H1 (cell line): ENCODE data around the gene OMP. TPM values are rescaled to one million over a fixed set of nuclear protein-coding genes. Genes with fewer than 3 reads are reported as not detected.

Experiments
- CTCF ChIA-PET: fragments of 300-600 bp; sonication (Branson Sonifier 250); formaldehyde crosslinking; loops from one replicate; lab custom pipeline; 2021; ENCODE audit not compliant: partially characterized antibody; lab: Charles Lee
- POLR2A ChIA-PET: fragments of 300-600 bp; sonication (Branson Sonifier 250); formaldehyde crosslinking; loops from one replicate; lab custom pipeline; 2021; ENCODE audit warnings: inconsistent platforms; ENCODE audit not compliant: partially characterized antibody; lab: Charles Lee
- DNase-seq, 2 experiments: peaks; one replicate each; pipeline versions ENCODE4 v3.0.0 to v3.0.0-alpha.2; 2010 to 2022; ENCODE audit warnings: low spot score in 2 of 2, low read depth in 1 of 2, mixed read lengths in 1 of 2
- FAIRE-seq: peaks from 2 replicates; lab custom pipeline; 2011; peaks lifted over from hg19 to GRCh38; lab: Jason Lieb, UNC
- H2AFZ ChIP-seq: 2 replicates; pipeline ENCODE4 v1.8.1; 2012; ENCODE audit warnings: low read length, inconsistent platforms
- H2AK5ac ChIP-seq: 2 replicates; pipeline ENCODE4 v1.6.1; 2013; ENCODE audit warnings: low read depth, low read length
- H2BK120ac ChIP-seq: replicated peaks from 2 replicates; pipeline ENCODE3; 2013; ENCODE audit warnings: low read depth, low read length, inconsistent platforms
- H2BK12ac ChIP-seq: 2 replicates; pipeline ENCODE4 v1.6.1; 2013; ENCODE audit warnings: low read depth, low read length
- H2BK15ac ChIP-seq: 2 replicates; pipeline ENCODE4 v1.6.1; 2013; ENCODE audit warnings: low read length
- H2BK20ac ChIP-seq: 2 replicates; pipeline ENCODE4 v1.6.1; 2013; ENCODE audit warnings: low read length
- H2BK5ac ChIP-seq: 2 replicates; pipeline ENCODE4 v1.6.1; 2013; ENCODE audit warnings: low read depth, low read length
- H3K14ac ChIP-seq: 2 replicates; pipeline ENCODE4 v1.6.1; 2013; ENCODE audit warnings: inconsistent platforms; ENCODE audit not compliant: insufficient read length
- H3K18ac ChIP-seq: 2 replicates; pipeline ENCODE4 v1.6.1; 2013; ENCODE audit warnings: low read length; ENCODE audit errors: extremely low read depth
- H3K23ac ChIP-seq: 2 replicates; pipeline ENCODE4 v1.6.1; 2013; ENCODE audit warnings: inconsistent platforms; ENCODE audit not compliant: insufficient read length
- H3K23me2 ChIP-seq: 2 replicates; pipeline ENCODE4 v1.6.1; 2013; ENCODE audit warnings: low read depth, low read length
- H3K27ac ChIP-seq: 2 replicates; pipeline ENCODE4 v1.6.1; 2011; ENCODE audit warnings: low read depth, low read length, inconsistent platforms
- H3K27me3 ChIP-seq, 4 experiments: replicated peaks in 1 of 4; 1 replicate in 1 of 4; 2 replicates in 3 of 4; pipeline versions ENCODE4 v1.6.1 to v1.8.1; 2011 to 2013; ENCODE audit warnings: low read length in 3 of 4, mild to moderate bottlenecking in 3 of 4, inconsistent platforms in 2 of 4, mixed read lengths in 2 of 4, moderate library complexity in 1 of 4; ENCODE audit not compliant: control insufficient read depth in 3 of 4, insufficient read depth in 3 of 4; ENCODE audit errors: extremely low read depth in 1 of 4
- H3K36me3 ChIP-seq, 4 experiments: 2 replicates each; pipeline versions ENCODE4 v1.6.1 to v1.8.1; 2011 to 2013; ENCODE audit warnings: mild to moderate bottlenecking in 4 of 4, low read length in 3 of 4, moderate library complexity in 2 of 4, control low read depth in 1 of 4, inconsistent platforms in 1 of 4; ENCODE audit not compliant: insufficient read depth in 4 of 4, control insufficient read depth in 2 of 4
- H3K4ac ChIP-seq: replicated peaks from 2 replicates; pipeline ENCODE3; 2013; ENCODE audit warnings: low read length, low read depth, mixed read lengths, inconsistent platforms; ENCODE audit not compliant: insufficient read length
- H3K4me1 ChIP-seq, 4 experiments: replicated peaks in 1 of 4; 1 replicate in 1 of 4; 2 replicates in 3 of 4; pipeline versions ENCODE4 v1.6.1 to v1.8.1; 2011 to 2013; ENCODE audit warnings: low read length in 3 of 4, inconsistent platforms in 2 of 4, mixed read lengths in 1 of 4; ENCODE audit not compliant: insufficient read depth in 4 of 4, control insufficient read depth in 3 of 4
- H3K4me2 ChIP-seq, 2 experiments: 2 replicates each; pipeline versions ENCODE4 v1.6.1 to v1.8.1; 2011 to 2013; ENCODE audit warnings: low read depth in 2 of 2, low read length in 2 of 2, control low read depth in 1 of 2, inconsistent platforms in 1 of 2, mild to moderate bottlenecking in 1 of 2; ENCODE audit not compliant: insufficient read depth in 1 of 2
- H3K4me3 ChIP-seq, 4 experiments: fragments of 200-600, 300-600 bp in 1 of 4; sonication (generic), shearing (Covaris generic), sonication (Bioruptor Twin) in 1 of 4; 2 replicates each; pipeline versions ENCODE4 v1.5.1 to v1.8.1; 2011 to 2016; ENCODE audit warnings: low read length in 4 of 4, low read depth in 3 of 4, control low read depth in 2 of 4, inconsistent platforms in 2 of 4, mild to moderate bottlenecking in 2 of 4, mixed read lengths in 1 of 4, moderate library complexity in 1 of 4; ENCODE audit not compliant: insufficient read depth in 2 of 4; ENCODE audit errors: extremely low read depth in 1 of 4
- H3K56ac ChIP-seq: replicated peaks from 2 replicates; pipeline ENCODE3; 2013; ENCODE audit warnings: low read depth, mild to moderate bottlenecking, mixed read lengths, low read length, inconsistent platforms; ENCODE audit not compliant: insufficient read length
- H3K79me1 ChIP-seq: 2 replicates; pipeline ENCODE4 v1.6.1; 2013; ENCODE audit warnings: low read depth, low read length, control low read depth
- H3K79me2 ChIP-seq, 2 experiments: 2 replicates each; pipeline versions ENCODE4 v1.6.1 to v1.8.1; 2012 to 2013; ENCODE audit warnings: low read length in 2 of 2, mild to moderate bottlenecking in 2 of 2, inconsistent platforms in 1 of 2; ENCODE audit not compliant: insufficient read depth in 2 of 2, control insufficient read depth in 1 of 2
- H3K9ac ChIP-seq, 4 experiments: replicated peaks in 1 of 4; 1 replicate in 1 of 4; 2 replicates in 3 of 4; pipeline versions ENCODE4 v1.6.1 to v1.8.1; 2011 to 2013; ENCODE audit warnings: low read depth in 3 of 4, low read length in 3 of 4, control low read depth in 2 of 4, mild to moderate bottlenecking in 2 of 4, moderate library complexity in 2 of 4, inconsistent platforms in 1 of 4; ENCODE audit errors: extremely low read depth in 1 of 4
- H3K9me3 ChIP-seq, 2 experiments: 2 replicates each; pipeline versions ENCODE4 v1.6.1 to v1.8.1; 2012 to 2013; ENCODE audit warnings: mild to moderate bottlenecking in 2 of 2, moderate library complexity in 2 of 2, control low read depth in 1 of 2, inconsistent platforms in 1 of 2, low read depth in 1 of 2, low read length in 1 of 2, mixed read lengths in 1 of 2; ENCODE audit not compliant: insufficient read depth in 2 of 2
- H4K20me1 ChIP-seq, 2 experiments: replicated peaks in 1 of 2; 2 replicates each; pipeline versions ENCODE3 to v1.8.1; 2011 to 2013; ENCODE audit warnings: inconsistent platforms in 2 of 2, low read length in 2 of 2, mild to moderate bottlenecking in 1 of 2; ENCODE audit not compliant: insufficient read depth in 2 of 2, control insufficient read depth in 1 of 2
- H4K5ac ChIP-seq: 2 replicates; pipeline ENCODE4 v1.6.1; 2013; ENCODE audit warnings: low read length, low read depth, mixed read lengths, inconsistent platforms; ENCODE audit not compliant: insufficient read length
- H4K8ac ChIP-seq: 2 replicates; pipeline ENCODE4 v1.8.0; 2013; ENCODE audit warnings: mild to moderate bottlenecking, moderate library complexity, low read length, inconsistent platforms; ENCODE audit not compliant: insufficient read depth; ENCODE audit errors: extremely low read depth
- H4K91ac ChIP-seq: replicated peaks from 2 replicates; pipeline ENCODE3; 2013; ENCODE audit warnings: low read length, mixed read lengths, inconsistent platforms; ENCODE audit not compliant: insufficient read length
- HDAC2 ChIP-seq, 2 experiments: fragments of 300-600 bp in 1 of 2; sonication (generic) in 1 of 2; IDR thresholded peaks; 2 replicates each; pipeline ENCODE4 v1.6.1; 2011 to 2012; ENCODE audit warnings: low read depth in 2 of 2, low read length in 2 of 2, mild to moderate bottlenecking in 2 of 2, moderate library complexity in 2 of 2, borderline replicate concordance in 1 of 2, inconsistent platforms in 1 of 2
- HDAC6 ChIP-seq: IDR thresholded peaks from one replicate; pipeline ENCODE4 v1.7.1; 2012; ENCODE audit warnings: low read depth, mild to moderate bottlenecking, inconsistent platforms, low read length, moderate library complexity
- KDM4A ChIP-seq: IDR thresholded peaks from one replicate; pipeline ENCODE4 v1.7.1; 2012; ENCODE audit warnings: low read depth, mild to moderate bottlenecking, moderate library complexity, low read length, inconsistent platforms; ENCODE audit not compliant: severe bottlenecking
- POLR2AphosphoS5 ChIP-seq: IDR thresholded peaks from 2 replicates; pipeline ENCODE4 v1.6.1; 2011; ENCODE audit warnings: low read depth, low read length
- RBBP5 ChIP-seq: IDR thresholded peaks from 2 replicates; pipeline ENCODE4 v1.7.1; 2012; ENCODE audit warnings: low read depth, mild to moderate bottlenecking, inconsistent platforms, low read length, moderate library complexity, borderline replicate concordance
- RXRA ChIP-seq: IDR thresholded peaks from 2 replicates; pipeline ENCODE4 v1.6.1; 2011; ENCODE audit warnings: low read depth, mild to moderate bottlenecking, low read length, moderate library complexity; ENCODE audit not compliant: insufficient read depth
- SIX5 ChIP-seq: IDR thresholded peaks from 2 replicates; pipeline ENCODE4 v1.6.1; 2011; ENCODE audit warnings: mild to moderate bottlenecking, low read depth, low read length
- SP1 ChIP-seq: IDR thresholded peaks from 2 replicates; pipeline ENCODE4 v1.6.1; 2011; ENCODE audit warnings: low read depth, low read length
- YY1 ChIP-seq: IDR thresholded peaks from 2 replicates; pipeline ENCODE4 v1.6.1; 2011; ENCODE audit warnings: low read depth, mild to moderate bottlenecking, low read length
- WGBS, 2 experiments: shearing (Covaris generic) in 1 of 2; methylation state at CpG; one replicate each; pipeline versions ENCODE4 v1.1.6 to v1.1.7; 2013 to 2015; ENCODE audit warnings: low lambda C conversion rate in 2 of 2, mixed read lengths in 2 of 2, inconsistent platforms in 1 of 2, low coverage in 1 of 2, missing lambda C conversion rate in 1 of 2; ENCODE audit not compliant: insufficient replicate concordance in 2 of 2, insufficient coverage in 1 of 2, insufficient read length in 1 of 2; ENCODE audit errors: extremely low coverage in 1 of 2, missing lambda C conversion rate in 1 of 2; 5-methylcytosine and 5-hydroxymethylcytosine counted together
- polyA plus RNA-seq, 7 experiments: library from polyadenylated mRNA; depleted of rRNA in 3 of 7; stranded (reverse) in 5 of 7; unstranded in 2 of 7; fragments of >200 nt in 5 of 7; fragments of 200-250 nt in 2 of 7; gene quantifications; 1 replicate in 5 of 7; 2 replicates in 1 of 7; 4 replicates in 1 of 7; pipeline versions ENCODE4 v1.2.1 to v1.2.3, GENCODE V29; 2011 to 2013; ENCODE audit warnings: missing spikeins in 2 of 7, mixed read lengths in 2 of 7
- total RNA-seq: library from RNA; stranded (reverse); fragmentation: NEBNext Ultra II Directional; extraction: Animal tissue kit (Norgen Biotek cat#: 25700); gene quantifications from 2 replicates; pipeline ENCODE4 v1.2.1, GENCODE V29; 2021

Gene OMP
- total and polyA plus RNA-seq, 2 of the 8 experiments (the other 6 are each of a cell fraction or from before 2014, with no cell fraction given), result not detected

GRCh38 chr11:77104727-77105126 is 2.1 kb downstream of the OMP start:
- no peaks in the 10 kb centered on the region for H3K27me3 ChIP-seq
- H2BK120ac ChIP-seq, result no peak overlapping the region
- CTCF ChIA-PET, result interaction anchor here (0.9 to 19.1 kb wide), 11 partner anchors 10 to 440 kb away, joined by 3 to 297 read pairs (median 8); partner anchors contain the start of gene MYO7A
- DNase-seq, result no peak
- no peak overlapping the region for H3K18ac ChIP-seq
- H2BK15ac ChIP-seq, result no peak overlapping the region
- H3K9ac ChIP-seq, result no peak overlapping the region
- no peaks in the 10 kb centered on the region for H3K79me2 ChIP-seq
- H3K4me3 ChIP-seq, result no peak overlapping the region
- no peaks in the 10 kb centered on the region for H4K20me1 ChIP-seq
- 87% methylated on average over 8 of the region's 8 CpGs; no CpG with 5 or more reads in 1 of the 2 experiments for WGBS, 2 experiments
- no peak overlapping the region for H4K91ac ChIP-seq
- H3K27ac ChIP-seq, result no peak overlapping the region
- H3K23me2 ChIP-seq, result no peaks in the 10 kb centered on the region
- TF ChIP-seq SIX5 (no peak), RXRA (no peak), HDAC6 (no peak), RBBP5 (no peak), HDAC2 (IDR thresholded peaks at IDR 0.05; ENCODE audit: borderline replicate concordance in 1 of 2, low read depth in 2 of 2, low read length in 2 of 2) (no peak), POLR2AphosphoS5 (no peak), KDM4A (no peak), SP1 (no peak), YY1 (no peak)
- TF ChIP-seq, all 59 proteins: peak for 0
- no peak overlapping the region for H2BK5ac ChIP-seq
- H3K4ac ChIP-seq, result no peak overlapping the region
- H3K4me1 ChIP-seq, result no peaks in the 10 kb centered on the region
- no peak overlapping the region for H2AK5ac ChIP-seq
- no peak overlapping the region for H4K5ac ChIP-seq
- H2BK12ac ChIP-seq, result no peak overlapping the region
- no peak overlapping the region for H2AFZ ChIP-seq
- no peak overlapping the region for H2BK20ac ChIP-seq
- no peaks in the 10 kb centered on the region for H3K79me1 ChIP-seq
- POLR2A ChIA-PET, result interaction anchor here (0.8 kb wide), 1 partner anchor 10 kb away, joined by 3 read pairs; no protein-coding TSS in a partner anchor
- H3K23ac ChIP-seq, result no peak overlapping the region
- no peaks in the 10 kb centered on the region for H3K36me3 ChIP-seq
- H4K8ac ChIP-seq, result no peak overlapping the region
- no peaks in the 10 kb centered on the region for H3K9me3 ChIP-seq
- no peak overlapping the region for H3K14ac ChIP-seq
- no peak for FAIRE-seq
- no peak overlapping the region for H3K4me2 ChIP-seq
- no peak overlapping the region for H3K56ac ChIP-seq
